Measurements from ENCODE around the gene ISCA2.
A peak's percentile ranks its signal among the peaks of the same experiment; 100 is the strongest.

Gene ISCA2

DNA sequence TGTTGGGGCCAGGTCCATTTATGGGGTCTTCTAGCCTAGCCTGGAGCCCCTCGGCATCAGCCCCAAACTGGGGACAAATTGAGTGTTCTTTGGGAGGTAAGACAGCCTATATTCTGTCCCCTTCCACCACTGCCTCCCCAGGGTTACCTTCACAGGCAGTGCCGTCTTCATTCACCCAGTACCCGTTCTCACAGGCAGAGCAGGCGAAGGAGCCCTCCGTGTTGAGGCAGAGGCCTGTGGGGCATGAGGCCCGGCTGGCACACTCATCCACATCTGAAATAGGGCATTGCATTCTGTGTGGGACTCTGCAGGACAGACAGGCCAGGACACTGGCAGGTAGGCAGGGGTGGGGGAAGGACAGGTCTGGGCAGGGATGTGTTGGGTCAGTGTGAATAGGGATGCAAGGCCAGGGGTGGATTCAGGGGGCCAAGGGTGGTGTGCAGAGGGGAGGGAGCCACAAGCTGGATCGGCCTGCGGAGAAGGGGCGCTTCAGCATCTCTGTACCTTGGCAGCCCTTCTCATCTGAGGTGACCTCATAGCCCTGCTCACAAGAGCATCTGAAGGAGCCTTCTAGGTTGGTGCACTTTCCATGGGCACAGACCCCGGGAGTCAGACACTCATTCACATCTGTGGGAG, 16.1 kb downstream of the ISCA2 start:
- Histone ChIP-seq H3K27ac (ENCODE audit: low read depth, low read length) (peak overlapping the region; percentile 1; the same call in 1 of the 2 replicates), H3K4me1 (ENCODE audit: insufficient read depth, low read length) (peaks cover 19% of the 10 kb centered on the region)
- WGBS: 87% methylated on average over 10 of the region's 10 CpGs

DNA sequence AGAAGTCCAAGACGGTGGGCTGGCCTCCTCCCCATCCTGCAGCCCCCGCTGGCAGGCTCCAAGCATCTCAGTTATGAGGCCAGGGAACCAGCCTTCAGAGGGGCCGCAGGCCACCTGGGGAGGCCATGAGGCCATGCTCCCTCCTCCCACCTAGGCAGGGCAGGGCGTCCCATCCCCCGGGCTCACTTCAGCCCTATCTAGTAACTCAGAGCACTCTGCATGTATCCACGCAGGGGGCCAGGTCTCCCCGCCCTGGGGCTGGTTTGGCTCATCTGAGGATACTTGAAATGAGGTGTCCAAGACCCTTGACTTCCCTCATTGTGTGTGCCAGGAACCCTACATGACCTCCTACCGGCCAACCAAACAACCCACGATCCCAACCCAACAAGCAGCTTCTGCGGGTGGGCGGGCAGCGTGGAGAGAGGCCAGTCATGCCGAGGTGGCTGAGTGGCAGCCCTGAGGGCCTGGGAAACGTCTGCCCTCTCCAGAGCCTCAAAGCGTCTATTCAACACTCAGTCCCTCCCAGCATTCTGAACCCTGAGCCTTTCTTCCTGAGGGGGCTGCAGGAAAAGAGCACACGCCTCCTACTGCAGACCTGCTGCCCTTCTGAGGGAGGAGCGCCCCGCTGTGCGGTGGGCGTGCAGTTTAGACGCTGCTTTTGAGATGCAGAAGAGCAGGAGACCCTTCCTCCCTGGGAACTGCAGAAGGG, 16.8 kb downstream of the ISCA2 start:
- Histone ChIP-seq H3K27me3 (ENCODE audit: insufficient read depth, low read length) (no peaks in the 10 kb centered on the region), H3K27ac (ENCODE audit: low read depth, low read length) (peak overlapping the region; percentile 1; the same call in 1 of the 2 replicates), H3K4me1 (ENCODE audit: insufficient read depth, low read length) (peaks cover 19% of the 10 kb centered on the region), H3K9ac (ENCODE audit: low read depth, low read length) (no peak overlapping the region), H3K4me3 (ENCODE audit: low read length) (no peak overlapping the region), H3K36me3 (ENCODE audit: insufficient read depth, low read length) (no peaks in the 10 kb centered on the region), H3K9me3 (ENCODE audit: insufficient read depth, low read depth, low read length) (no peaks in the 10 kb centered on the region)
- WGBS: 25% methylated on average over 21 of the region's 21 CpGs

More for the DNA sequence above, 16.1 kb downstream of the ISCA2 start:
- Histone ChIP-seq H3K36me3 (ENCODE audit: insufficient read depth, low read length) (no peaks in the 10 kb centered on the region), H3K9ac (ENCODE audit: low read depth, low read length) (no peak overlapping the region), H3K9me3 (ENCODE audit: insufficient read depth, low read depth, low read length) (no peaks in the 10 kb centered on the region), H3K27me3 (ENCODE audit: insufficient read depth, low read length) (no peaks in the 10 kb centered on the region), H3K4me3 (ENCODE audit: low read length) (no peak overlapping the region)

- Histone ChIP-seq H3K9ac (ENCODE audit: low read depth, low read length) (no peak overlapping the region), H3K9me3 (ENCODE audit: insufficient read depth, low read depth, low read length) (no peaks in the 10 kb centered on the region), H3K4me1 (ENCODE audit: insufficient read depth, low read length) (peaks cover 19% of the 10 kb centered on the region), H3K27me3 (ENCODE audit: insufficient read depth, low read length) (no peaks in the 10 kb centered on the region), H3K27ac (ENCODE audit: low read depth, low read length) (no peak overlapping the region), H3K4me3 (ENCODE audit: low read length) (no peak overlapping the region), H3K36me3 (ENCODE audit: insufficient read depth, low read length) (no peaks in the 10 kb centered on the region)
- WGBS: 64% methylated on average over 10 of the region's 10 CpGs
These were observed 17.4 kb downstream of the ISCA2 start for GRCh38 chr14:74510959-74511409.

DNA sequence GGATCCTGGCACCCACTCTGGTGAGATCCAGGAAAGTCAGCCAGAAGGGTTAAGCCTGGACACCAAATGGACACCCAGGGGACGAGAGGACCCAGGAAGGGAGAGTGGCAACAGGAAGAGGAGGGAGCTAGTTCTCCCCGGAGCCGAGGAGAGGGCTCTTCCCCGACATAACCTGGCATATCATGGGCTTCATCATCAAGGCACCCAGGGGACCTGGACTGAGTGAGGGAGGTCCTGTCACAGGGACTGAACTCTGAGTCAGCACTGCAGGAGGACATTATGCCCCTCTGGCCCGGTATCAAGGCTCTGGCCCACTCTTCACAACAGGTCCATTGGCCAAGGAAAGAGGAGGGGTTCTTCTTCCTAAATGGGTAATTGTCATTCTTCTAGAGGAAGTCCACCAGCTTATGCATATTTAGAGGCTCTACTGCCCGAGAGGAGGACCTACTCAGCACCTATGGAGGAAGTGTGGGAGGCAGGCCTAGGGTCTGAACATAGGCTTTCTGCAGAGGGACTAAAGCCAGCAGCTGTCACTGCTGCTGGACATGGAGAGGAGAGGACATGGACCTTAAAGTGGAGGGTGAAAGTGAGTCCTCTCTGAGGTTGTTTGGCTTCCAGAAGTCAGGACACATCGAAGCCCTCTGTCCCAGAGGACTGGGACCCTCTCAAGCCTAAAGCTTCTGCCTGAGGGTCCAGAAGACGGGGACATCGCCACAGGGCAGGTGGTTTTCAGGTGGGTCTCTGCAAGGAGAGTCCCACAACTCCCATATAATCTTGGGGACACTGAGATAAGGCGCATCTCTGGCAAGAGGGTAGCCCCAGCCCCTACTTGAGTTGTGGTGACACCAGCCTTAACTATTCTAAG, 18.6 kb downstream of the ISCA2 start:
- Histone ChIP-seq H3K27ac (ENCODE audit: low read depth, low read length) (no peak overlapping the region), H3K4me1 (ENCODE audit: insufficient read depth, low read length) (peaks cover 26% of the 10 kb centered on the region), H3K36me3 (ENCODE audit: insufficient read depth, low read length) (no peaks in the 10 kb centered on the region), H3K4me3 (ENCODE audit: low read length) (no peak overlapping the region), H3K9me3 (ENCODE audit: insufficient read depth, low read depth, low read length) (no peaks in the 10 kb centered on the region), H3K9ac (ENCODE audit: low read depth, low read length) (no peak overlapping the region), H3K27me3 (ENCODE audit: insufficient read depth, low read length) (no peaks in the 10 kb centered on the region)
- WGBS: 82% methylated on average over 10 of the region's 10 CpGs

DNA sequence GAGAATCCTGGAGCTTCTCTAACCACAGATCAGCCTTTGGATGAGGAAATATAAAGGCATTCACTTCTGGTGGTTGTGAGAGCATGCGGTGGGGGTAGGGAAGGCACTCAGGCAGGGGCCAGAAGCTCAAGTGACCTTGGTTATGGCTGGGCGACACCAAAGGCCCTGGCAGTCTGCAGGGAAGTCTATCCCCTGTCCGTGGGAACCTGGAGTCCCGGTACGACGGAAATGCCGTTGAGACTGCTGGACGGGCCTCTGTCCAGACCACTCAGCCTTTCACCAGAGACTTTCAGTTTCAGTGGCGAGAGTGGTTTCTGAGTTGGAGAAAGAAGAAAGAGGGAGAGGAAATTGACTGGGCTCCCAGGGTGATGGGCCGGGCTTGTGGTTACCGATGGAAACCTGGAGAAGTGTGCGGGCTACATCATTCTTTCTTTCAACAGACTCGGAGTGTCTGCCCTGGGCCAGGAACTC, 20.9 kb downstream of the ISCA2 start:
- H3K9me3 ChIP-seq (ENCODE audit: insufficient read depth, low read depth, low read length): no peaks in the 10 kb centered on the region
- H3K27ac ChIP-seq (ENCODE audit: low read depth, low read length): no peak overlapping the region
- no peak overlapping the region for H3K9ac ChIP-seq (ENCODE audit: low read depth, low read length)
- 70% methylated on average over 12 of the region's 13 CpGs for WGBS
- H3K36me3 ChIP-seq (ENCODE audit: insufficient read depth, low read length): no peaks in the 10 kb centered on the region
- no peaks in the 10 kb centered on the region for H3K27me3 ChIP-seq (ENCODE audit: insufficient read depth, low read length)
- peaks cover 22% of the 10 kb centered on the region for H3K4me1 ChIP-seq (ENCODE audit: insufficient read depth, low read length)
- H3K4me3 ChIP-seq (ENCODE audit: low read length): no peak overlapping the region

GRCh38 chr14:74515891-74516412, 22.4 kb downstream of the ISCA2 start:
- Histone ChIP-seq H3K4me1 (ENCODE audit: insufficient read depth, low read length) (peaks cover 11% of the 10 kb centered on the region), H3K4me3 (ENCODE audit: low read length) (no peak overlapping the region)

GRCh38 chr14:74516451-74517160, 23.0 kb downstream of the ISCA2 start:
- H3K4me3 ChIP-seq (ENCODE audit: low read length): no peak overlapping the region
- H3K27me3 ChIP-seq (ENCODE audit: insufficient read depth, low read length): no peaks in the 10 kb centered on the region
- no peaks in the 10 kb centered on the region for H3K9me3 ChIP-seq (ENCODE audit: insufficient read depth, low read depth, low read length)
- 71% methylated on average over 12 of the region's 12 CpGs for WGBS
- peaks cover 7% of the 10 kb centered on the region; the same call in 1 of the 2 replicates for H3K4me1 ChIP-seq (ENCODE audit: insufficient read depth, low read length)
- H3K36me3 ChIP-seq (ENCODE audit: insufficient read depth, low read length): no peaks in the 10 kb centered on the region
- H3K9ac ChIP-seq (ENCODE audit: low read depth, low read length): no peak overlapping the region
- H3K27ac ChIP-seq (ENCODE audit: low read depth, low read length): no peak overlapping the region

More at GRCh38 chr14:74515891-74516412, 22.4 kb downstream of the ISCA2 start:
- no peaks in the 10 kb centered on the region for H3K36me3 ChIP-seq (ENCODE audit: insufficient read depth, low read length)
- no peaks in the 10 kb centered on the region for H3K27me3 ChIP-seq (ENCODE audit: insufficient read depth, low read length)
- H3K9me3 ChIP-seq (ENCODE audit: insufficient read depth, low read depth, low read length): no peaks in the 10 kb centered on the region
- no peak overlapping the region for H3K9ac ChIP-seq (ENCODE audit: low read depth, low read length)
- WGBS: 89% methylated on average over 6 of the region's 8 CpGs
- H3K27ac ChIP-seq (ENCODE audit: low read depth, low read length): no peak overlapping the region

GRCh38 chr14:74517731-74518130, 24.2 kb downstream of the ISCA2 start:
- no peak overlapping the region for H3K27ac ChIP-seq (ENCODE audit: low read depth, low read length)
- no peaks in the 10 kb centered on the region for H3K27me3 ChIP-seq (ENCODE audit: insufficient read depth, low read length)
- no peak overlapping the region for H3K9ac ChIP-seq (ENCODE audit: low read depth, low read length)

DNA sequence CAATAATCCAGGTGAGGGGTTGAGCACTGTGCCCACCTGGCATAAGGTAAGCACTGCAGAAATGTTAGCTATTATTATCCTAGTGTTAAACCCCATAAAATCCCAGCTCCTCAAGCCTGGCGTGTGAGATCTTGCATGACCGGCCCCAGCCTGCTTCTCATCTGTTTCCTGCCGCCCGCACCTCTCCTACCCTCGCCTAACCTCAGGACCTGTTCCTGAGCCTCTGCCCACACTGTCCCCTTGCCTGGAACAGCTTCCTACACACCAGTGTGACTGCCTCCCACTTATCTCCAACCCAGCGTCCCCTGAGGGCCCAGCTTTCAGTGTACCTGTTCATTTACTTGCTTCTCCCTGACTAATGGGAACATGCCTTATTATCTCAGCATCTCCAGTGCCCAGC, 24.7 kb downstream of the ISCA2 start:
- 95% methylated on average over 6 of the region's 6 CpGs for WGBS
- H3K4me3 ChIP-seq (ENCODE audit: low read length): no peak overlapping the region
- H3K9ac ChIP-seq (ENCODE audit: low read depth, low read length): no peak overlapping the region
- H3K4me1 ChIP-seq (ENCODE audit: insufficient read depth, low read length): peaks cover 7% of the 10 kb centered on the region; the same call in 1 of the 2 replicates
- no peaks in the 10 kb centered on the region for H3K9me3 ChIP-seq (ENCODE audit: insufficient read depth, low read depth, low read length)
- H3K27me3 ChIP-seq (ENCODE audit: insufficient read depth, low read length): no peaks in the 10 kb centered on the region
- H3K36me3 ChIP-seq (ENCODE audit: insufficient read depth, low read length): no peaks in the 10 kb centered on the region
- H3K27ac ChIP-seq (ENCODE audit: low read depth, low read length): no peak overlapping the region

More at GRCh38 chr14:74517731-74518130, 24.2 kb downstream of the ISCA2 start:
- WGBS: 92% methylated on average over 4 of the region's 4 CpGs
- peaks cover 7% of the 10 kb centered on the region; the same call in 1 of the 2 replicates for H3K4me1 ChIP-seq (ENCODE audit: insufficient read depth, low read length)
- H3K4me3 ChIP-seq (ENCODE audit: low read length): no peak overlapping the region
- H3K36me3 ChIP-seq (ENCODE audit: insufficient read depth, low read length): no peaks in the 10 kb centered on the region
- no peaks in the 10 kb centered on the region for H3K9me3 ChIP-seq (ENCODE audit: insufficient read depth, low read depth, low read length)

- no peak overlapping the region for H3K9ac ChIP-seq (ENCODE audit: low read depth, low read length)
- no peak overlapping the region for H3K4me3 ChIP-seq (ENCODE audit: low read length)
- H3K27me3 ChIP-seq (ENCODE audit: insufficient read depth, low read length): no peaks in the 10 kb centered on the region
- H3K36me3 ChIP-seq (ENCODE audit: insufficient read depth, low read length): no peaks in the 10 kb centered on the region
- H3K9me3 ChIP-seq (ENCODE audit: insufficient read depth, low read depth, low read length): no peaks in the 10 kb centered on the region
- no peak overlapping the region for H3K27ac ChIP-seq (ENCODE audit: low read depth, low read length)
- 90% methylated on average over 6 of the region's 6 CpGs for WGBS
- peaks cover 7% of the 10 kb centered on the region; the same call in 1 of the 2 replicates for H3K4me1 ChIP-seq (ENCODE audit: insufficient read depth, low read length)
These were observed 25.9 kb downstream of the ISCA2 start for GRCh38 chr14:74519316-74520074.
